Lower lobe of right lung (tissue), 2 donors: Measurements from ENCODE around the gene TARM1. TPM values are rescaled to one million over a fixed set of nuclear protein-coding genes. Genes with fewer than 3 reads are reported as not detected.

Experiments used
- ATAC-seq, 2 donors: fragments of 200-7000 bp; cut with Tn5 transposase; one replicate each; pipeline ENCODE4 v1.9.1; 2020 to 2022; ENCODE audit warnings: mild to moderate bottlenecking in 2 of 2, moderate library complexity in 2 of 2
- DNase-seq: peaks from one replicate; pipeline ENCODE4 v3.0.0-alpha.2; 2020
- H3K27ac ChIP-seq: fragments of 200-600 bp; one replicate; pipeline ENCODE4 v1.8.0; 2022
- H3K27me3 ChIP-seq: fragments of 200-600 bp; one replicate; pipeline ENCODE4 v1.8.0; 2022; ENCODE audit warnings: low read depth
- H3K36me3 ChIP-seq: fragments of 200-600 bp; one replicate; pipeline ENCODE4 v1.8.0; 2022; ENCODE audit warnings: mild to moderate bottlenecking
- H3K4me1 ChIP-seq: fragments of 200-600 bp; one replicate; pipeline ENCODE4 v1.8.0; 2022
- H3K4me3 ChIP-seq: fragments of 200-600 bp; one replicate; pipeline ENCODE4 v1.8.0; 2022; ENCODE audit warnings: mild to moderate bottlenecking
- H3K9me3 ChIP-seq: fragments of 200-600 bp; one replicate; pipeline ENCODE4 v1.8.0; 2022
- CTCF ChIP-seq: fragments of 200-600 bp; IDR thresholded peaks from one replicate; pipeline ENCODE4 v1.8.0; 2022; ENCODE audit warnings: antibody characterized with exemption, mild to moderate bottlenecking
- intact Hi-C: fragments of 100-400 bp; cut with DNase I; formaldehyde crosslinking; loops from one replicate; pipeline ENCODE4 v1.11.0; 2022
- total RNA-seq: library from RNA; stranded (reverse); fragmentation: NEBNext Ultra II Directional; extraction: Animal tissue kit (Norgen Biotek cat#: 25700); gene quantifications from one replicate; pipeline ENCODE4 v1.2.1, GENCODE V29; 2021
- donor health status: DM: no; HTN: yes; CAD: no; lungs with severe emphysema.

TARM1 gene
- total RNA-seq, 1 donor from 2014 or later, result not detected

- peak; percentile 57 to 67 for ATAC-seq
- H3K36me3 ChIP-seq, result no peaks in the 10 kb centered on the region
- no peak overlapping the region for H3K4me3 ChIP-seq
- intact Hi-C loops, result no loop called here
- H3K9me3 ChIP-seq, result no peaks in the 10 kb centered on the region
- H3K27me3 ChIP-seq, result peaks cover 11% of the 10 kb centered on the region
- H3K27ac ChIP-seq, result no peak overlapping the region
- peak; percentile 60 for TF ChIP-seq CTCF
- H3K4me1 ChIP-seq, result no peaks in the 10 kb centered on the region
- DNase-seq, result peak; percentile 61
Measured at GRCh38 chr19:54029930-54030490, 51.2 kb downstream of the TARM1 start.

DNA sequence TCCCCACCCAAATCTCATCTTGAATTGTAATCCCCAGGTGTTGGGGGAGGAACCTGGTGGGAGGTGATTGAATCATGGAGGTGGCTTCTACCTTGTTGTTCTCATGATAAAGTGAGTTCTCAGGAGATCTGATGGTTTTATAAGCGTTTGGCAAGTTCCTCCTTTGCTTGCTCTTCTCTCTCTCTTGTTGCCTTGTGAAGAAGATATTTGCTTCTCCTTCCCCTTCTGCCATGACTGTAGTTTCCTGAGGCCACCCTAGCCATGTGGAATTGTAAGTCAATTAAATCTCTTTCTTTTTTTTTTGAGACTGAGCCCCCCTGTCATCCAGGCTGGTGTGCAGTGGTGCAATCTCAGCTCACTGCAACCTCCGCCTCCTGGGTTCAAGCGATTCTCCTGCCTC lies 51.9 kb downstream of the TARM1 start:
- peaks cover 11% of the 10 kb centered on the region for H3K27me3 ChIP-seq
- DNase-seq, result no peak

GRCh38 chr19:54026656-54027055 lies 54.5 kb downstream of the TARM1 start:
- peaks cover 7% of the 10 kb centered on the region for H3K4me1 ChIP-seq
- no peaks in the 10 kb centered on the region for H3K9me3 ChIP-seq
- DNase-seq (no peak), ATAC-seq (no peak)
- H3K4me3 ChIP-seq, result no peak overlapping the region
- intact Hi-C loops, result no loop called here
- no peak for TF ChIP-seq CTCF
- H3K27ac ChIP-seq, result no peak overlapping the region
- H3K27me3 ChIP-seq, result peaks cover 22% of the 10 kb centered on the region
- H3K36me3 ChIP-seq, result no peaks in the 10 kb centered on the region

More for the DNA sequence above, 51.9 kb downstream of the TARM1 start:
- intact Hi-C loops, result no loop called here
- Histone ChIP-seq H3K36me3 (no peaks in the 10 kb centered on the region), H3K4me1 (no peaks in the 10 kb centered on the region), H3K27ac (no peak overlapping the region), H3K4me3 (no peak overlapping the region), H3K9me3 (no peaks in the 10 kb centered on the region)
- TF ChIP-seq CTCF, result no peak
- no peak for ATAC-seq

DNA sequence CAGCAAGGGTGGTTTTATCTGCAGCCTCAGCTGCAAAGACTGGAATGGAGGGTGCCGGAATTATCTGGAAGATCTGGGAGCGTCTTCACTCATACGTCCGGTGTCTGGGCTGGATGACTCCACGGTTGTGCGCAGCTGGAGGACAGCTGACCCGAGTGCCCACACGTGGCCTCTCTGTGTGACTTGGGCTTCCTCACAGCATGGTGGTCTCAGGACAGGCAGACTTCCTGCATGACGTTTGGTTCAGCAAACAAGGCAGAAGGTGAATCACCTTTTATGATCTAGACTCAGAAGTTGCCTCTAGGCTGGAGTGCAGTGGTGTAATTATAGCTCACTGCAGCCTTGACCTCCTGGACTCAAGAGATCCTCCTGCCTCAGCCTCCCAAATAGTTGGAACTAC lies 56.5 kb downstream of the TARM1 start:
- intact Hi-C loops, result no loop called here
- DNase-seq (no peak), ATAC-seq (no peak)
- Histone ChIP-seq H3K9me3 (no peaks in the 10 kb centered on the region), H3K27ac (no peak overlapping the region), H3K4me3 (no peak overlapping the region), H3K27me3 (peaks cover 17% of the 10 kb centered on the region), H3K36me3 (no peaks in the 10 kb centered on the region), H3K4me1 (peaks cover 7% of the 10 kb centered on the region)
- TF ChIP-seq CTCF, result no peak

- no peak for DNase-seq
- peaks cover 17% of the 10 kb centered on the region for H3K27me3 ChIP-seq
- H3K27ac ChIP-seq, result no peak overlapping the region
- H3K4me3 ChIP-seq, result no peak overlapping the region
- TF ChIP-seq CTCF, result no peak
- intact Hi-C loops, result no loop called here
- no peak for ATAC-seq
- no peaks in the 10 kb centered on the region for H3K9me3 ChIP-seq
- no peaks in the 10 kb centered on the region for H3K36me3 ChIP-seq
- peaks cover 7% of the 10 kb centered on the region for H3K4me1 ChIP-seq
Measured at GRCh38 chr19:54023191-54023590, 58.0 kb downstream of the TARM1 start.
